Activated CD8-positive, alpha-beta memory T cell treated with anti-CD3 and anti-CD28 coated beads, Interleukin-2, amount 50 U/mL, for 1 hour (primary cell): ENCODE data around the gene FEN1.

Source experiments
- DNase-seq: peaks from one replicate; pipeline ENCODE4 v3.0.0-alpha.2; 2020; ENCODE audit errors: extremely low read depth

FEN1 gene

DNA sequence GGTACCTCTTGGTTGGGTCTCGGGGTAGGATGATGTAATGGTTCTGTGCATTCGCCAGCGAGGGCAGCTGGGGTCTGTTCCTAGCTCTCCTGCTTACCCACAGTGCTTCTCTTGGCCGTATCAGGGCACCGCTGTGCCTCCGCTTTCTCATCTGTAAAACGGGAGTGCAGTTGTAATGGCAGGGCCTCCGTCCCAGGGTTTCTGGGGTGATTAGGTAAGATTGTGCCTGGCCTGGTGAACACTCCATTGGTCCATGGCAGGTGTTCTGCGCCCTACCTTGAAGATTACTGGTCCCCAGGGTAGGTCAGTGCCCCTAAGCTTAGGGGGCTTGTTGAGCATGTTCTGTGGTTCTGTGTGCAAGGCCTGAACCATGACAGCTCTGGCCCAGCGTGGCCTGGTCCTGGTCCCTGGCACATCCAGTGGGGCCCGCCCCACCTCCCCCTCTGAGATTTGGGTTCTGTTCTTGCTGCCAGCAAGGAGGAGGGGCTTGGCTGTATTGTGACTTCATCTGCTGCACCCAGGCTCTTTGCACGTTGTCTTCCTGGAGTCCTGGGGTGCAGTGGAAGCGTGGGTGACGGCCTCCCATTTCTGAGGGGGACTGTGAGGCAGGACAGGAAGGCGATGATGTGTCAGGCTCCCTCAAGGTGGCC, 35.4 kb upstream of the FEN1 start:
- no peak for DNase-seq

DNA sequence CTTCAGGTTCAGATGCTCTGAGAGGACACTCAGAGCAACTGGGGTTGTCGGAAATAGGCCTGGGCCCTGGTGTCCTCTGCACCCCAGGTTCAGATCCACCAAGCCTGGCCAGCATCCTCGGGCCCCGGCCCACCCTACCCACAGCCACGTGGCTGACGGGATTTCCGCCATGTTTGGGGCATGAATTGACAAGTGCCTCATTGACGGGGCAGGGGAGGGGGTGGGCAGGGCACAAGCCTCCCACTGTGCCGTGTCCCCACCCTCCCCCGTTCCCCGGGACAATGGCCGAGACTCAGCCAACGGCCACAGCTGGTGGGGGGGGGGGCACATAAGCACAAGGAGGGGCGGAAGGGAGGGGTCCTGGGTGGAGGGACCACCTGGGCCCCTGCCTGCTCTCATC, 31.8 kb upstream of the FEN1 start:
- no peak for DNase-seq

DNA sequence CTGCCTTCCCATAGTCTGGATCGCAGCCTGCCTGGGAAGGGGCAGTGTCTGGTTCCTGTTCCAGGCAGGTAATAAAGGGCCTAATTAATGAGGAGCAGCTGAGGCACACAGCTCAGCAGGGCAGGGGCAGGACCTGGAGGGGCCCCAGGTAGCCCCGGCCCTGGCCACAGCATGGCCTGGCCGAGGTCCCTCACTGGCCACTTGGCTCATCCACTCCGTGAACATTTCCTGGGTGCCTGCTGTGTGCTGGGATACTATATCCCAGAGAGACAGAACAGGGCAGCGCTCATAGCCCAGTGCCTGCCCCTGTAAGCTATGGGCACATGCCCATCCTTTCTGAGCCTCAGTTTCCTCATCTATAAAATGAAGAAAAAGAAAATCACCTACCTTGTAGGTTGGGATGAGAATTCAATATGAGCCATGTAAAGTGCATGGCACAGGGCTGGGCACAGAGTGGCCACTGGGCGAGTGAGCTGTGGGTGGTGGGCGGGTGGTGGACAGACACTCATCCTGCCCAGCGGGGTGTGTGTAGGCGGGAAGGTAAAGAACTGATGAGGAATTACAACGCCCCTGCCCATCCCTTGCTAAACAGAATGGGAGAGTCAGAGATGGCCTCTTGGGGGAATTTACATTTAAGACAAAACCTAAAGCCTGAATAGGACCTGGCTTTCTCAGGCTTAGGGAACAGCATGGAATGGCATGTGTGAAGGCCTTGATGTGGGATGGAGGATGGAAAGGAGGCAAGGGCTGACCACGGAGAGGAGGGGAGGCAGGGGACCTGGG, 31.1 kb upstream of the FEN1 start:
- DNase-seq = no peak

DNA sequence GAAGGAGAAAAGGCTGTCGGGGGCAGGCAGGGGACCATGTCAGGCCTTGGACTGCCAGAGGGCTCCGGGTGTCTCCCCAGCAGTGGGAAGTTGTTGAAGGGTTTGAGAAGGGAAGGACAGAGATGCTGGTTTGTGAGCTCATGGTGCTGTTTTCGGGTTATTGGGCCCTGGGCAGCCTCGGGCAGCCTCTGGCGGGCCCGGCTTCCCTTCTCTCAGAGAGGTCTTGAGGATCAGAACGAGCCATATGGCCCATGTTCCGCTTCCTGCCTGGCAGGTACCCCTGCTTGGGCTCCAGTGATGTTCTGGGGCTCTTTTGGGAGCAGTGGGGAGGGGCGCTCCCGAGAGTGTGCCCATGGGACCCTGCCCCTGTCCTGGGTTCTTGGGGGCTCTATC, 30.5 kb upstream of the FEN1 start:
- no peak for DNase-seq

DNA sequence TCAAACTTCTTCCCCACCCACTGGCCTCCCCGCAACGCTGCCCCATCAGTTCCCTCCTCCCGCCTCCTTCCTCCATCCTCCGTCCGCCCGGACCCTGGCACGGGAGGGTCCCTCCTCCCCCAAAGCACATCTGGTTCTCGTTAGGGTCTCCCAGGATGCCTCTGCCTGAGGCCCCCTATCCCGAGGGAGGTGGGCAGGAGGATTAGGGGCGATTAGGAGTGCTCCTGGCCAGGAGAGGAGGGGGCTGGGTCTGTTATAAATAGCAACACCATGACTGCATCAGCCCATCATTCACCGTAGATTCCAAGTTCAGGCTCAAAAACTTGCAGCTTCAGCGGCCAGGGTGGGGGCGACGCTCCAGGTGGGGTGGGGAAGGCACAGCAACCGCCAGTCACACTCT, 29.9 kb upstream of the FEN1 start:
- DNase-seq = no peak

DNA sequence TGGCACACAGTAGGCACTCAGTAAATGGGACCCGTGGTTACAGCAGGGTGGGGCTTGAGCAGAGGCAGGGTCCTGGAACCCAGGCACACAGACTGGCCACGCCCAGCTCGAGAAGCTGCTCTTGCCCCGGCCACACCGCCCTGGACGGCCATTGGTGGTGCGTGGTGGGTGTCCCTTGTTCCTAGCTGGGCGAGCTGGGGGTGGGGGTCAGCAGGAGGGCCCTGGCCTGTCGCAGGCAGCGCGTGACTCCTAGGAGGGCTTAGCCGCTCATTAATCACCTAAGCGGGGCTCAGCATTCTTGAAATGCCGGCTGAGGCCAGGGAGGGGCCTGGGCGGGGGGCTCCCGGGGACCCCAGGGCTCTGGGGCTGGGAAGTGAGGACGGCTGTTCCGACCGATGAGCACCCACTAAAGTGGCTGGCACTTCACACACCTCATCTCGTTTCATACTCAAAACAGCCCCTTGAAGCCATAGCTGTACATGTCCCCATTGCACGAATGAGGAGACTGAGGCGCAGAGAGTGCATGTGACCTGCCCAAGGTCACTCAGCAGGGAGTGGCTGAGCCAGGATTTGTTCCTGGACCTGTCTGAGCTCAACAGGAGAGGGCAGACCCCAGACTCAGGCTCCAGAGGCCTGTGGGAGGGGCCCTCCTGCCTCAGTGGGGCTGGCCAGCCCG, 28.6 kb upstream of the FEN1 start:
- DNase-seq = no peak

DNA sequence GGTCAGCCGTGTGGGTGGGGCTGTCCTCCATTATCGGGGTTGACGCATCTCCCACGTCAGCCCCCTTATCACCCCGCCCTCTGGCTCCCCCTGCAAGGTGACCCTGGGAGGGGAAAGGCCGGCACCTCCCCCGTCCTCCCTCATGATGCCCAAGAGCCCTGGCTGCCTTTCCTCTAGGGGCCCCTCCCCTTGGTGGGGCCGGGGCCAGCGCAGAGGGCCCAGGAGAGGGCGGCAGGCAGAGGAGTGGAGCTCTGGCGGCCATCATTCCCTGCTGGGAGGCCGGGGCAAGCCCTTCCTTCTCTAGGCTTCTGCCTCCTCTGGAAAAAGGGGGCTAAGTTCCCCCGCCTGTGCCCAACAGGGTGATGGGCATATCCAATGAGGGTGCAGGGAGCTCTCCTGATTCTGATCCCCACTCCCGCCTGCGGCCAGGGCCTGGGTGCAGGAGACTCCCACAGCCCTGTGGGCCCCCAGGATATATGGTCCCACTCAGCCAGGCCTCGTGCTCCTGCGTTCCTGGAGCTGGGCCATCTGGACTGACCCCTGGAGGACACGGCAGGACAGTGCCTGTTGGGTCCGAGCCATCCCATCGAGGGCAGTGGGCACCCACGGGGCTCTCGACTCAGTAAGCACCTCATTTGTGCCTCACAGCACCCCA, 28.0 kb upstream of the FEN1 start:
- no peak for DNase-seq

DNA sequence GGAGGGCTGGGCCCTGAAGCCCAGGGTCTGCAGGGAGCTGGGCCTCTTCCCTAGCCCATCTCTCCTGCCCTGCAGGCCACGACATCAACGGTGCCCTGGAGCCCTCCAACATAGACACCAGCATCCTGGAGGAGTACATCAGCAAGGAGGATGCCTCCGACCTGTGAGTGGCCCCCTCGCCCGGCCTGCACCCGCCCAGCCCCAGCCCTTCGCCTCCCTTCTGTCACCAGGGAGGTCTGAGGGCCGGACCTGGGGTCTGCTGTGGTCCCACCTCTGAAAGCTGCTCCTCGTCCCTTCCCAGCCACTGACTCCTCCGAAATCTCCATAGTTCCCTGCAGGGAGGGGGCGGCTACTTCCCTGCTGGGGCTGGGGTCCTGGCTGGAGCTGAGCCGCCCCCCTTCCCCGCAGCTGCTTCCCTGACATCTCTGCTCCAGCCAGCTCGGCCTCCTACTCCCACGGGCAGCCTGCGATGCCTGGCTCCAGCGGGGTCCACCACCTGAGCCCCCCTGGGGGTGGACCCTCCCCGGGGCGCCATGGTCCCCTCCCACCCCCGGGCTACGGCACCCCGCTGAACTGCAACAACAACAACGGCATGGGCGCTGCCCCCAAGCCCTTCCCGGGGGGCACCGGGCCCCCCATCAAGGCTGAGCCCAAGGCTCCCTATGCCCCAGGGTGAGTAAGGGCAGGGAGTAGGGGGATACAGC, 27.0 kb upstream of the FEN1 start:
- no peak for DNase-seq

DNA sequence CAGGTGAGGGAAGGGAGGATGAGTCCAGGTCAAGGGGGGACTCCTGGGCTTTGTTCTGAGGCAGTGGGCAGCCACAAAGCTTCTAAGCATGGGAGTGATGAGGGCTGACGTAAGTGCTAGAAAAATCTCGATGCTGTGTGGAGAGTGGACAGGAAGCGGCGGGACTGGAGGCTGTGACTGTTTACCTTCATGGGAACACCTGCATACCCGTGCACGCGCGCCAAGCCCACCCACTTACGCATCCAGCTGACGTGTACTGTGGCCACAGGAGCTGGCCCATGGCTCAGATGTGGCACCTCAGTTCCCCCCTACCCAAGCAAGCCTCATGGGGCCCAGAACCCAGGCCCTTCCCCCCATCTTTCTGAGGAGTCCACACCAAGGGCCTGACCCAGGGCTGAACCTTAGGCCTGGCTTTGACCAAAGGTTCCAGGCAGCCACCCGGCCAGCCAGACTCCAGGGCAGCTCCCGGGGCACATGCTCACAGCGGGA, 26.3 kb upstream of the FEN1 start:
- DNase-seq = no peak

DNA sequence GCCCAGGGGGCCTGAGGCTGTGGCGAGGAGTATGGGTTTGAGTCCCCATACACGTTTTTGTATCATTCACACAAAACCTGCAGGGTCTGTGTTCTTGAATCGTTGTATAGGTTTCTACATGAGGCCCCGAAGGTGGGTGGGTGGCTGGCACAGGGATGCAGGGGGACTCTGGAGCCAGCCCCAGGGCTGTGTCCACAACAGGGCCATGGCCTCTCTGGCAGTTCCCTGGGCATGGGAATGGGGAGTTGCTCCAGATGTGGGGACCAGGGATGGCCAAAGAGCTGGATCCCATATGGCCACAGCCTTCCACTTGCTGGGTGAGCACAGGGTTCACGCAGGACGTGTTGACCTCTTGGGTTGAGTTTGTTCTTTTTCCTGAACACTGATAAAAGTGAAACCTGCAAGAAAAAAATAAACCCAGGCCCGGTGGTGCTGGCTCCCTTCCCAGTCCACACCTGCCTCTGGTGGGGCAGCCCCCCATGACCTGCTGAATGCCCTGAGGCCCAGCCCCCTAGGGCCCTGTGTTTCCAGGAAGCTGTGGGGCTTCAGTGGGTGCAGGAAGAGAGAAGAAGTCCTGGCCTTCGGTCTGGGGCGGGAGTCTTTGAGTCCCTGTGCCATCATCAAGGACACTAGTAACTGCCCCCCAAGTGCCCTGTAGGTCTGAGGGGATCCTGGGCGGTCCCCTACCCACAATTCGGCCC, 24.2 kb upstream of the FEN1 start:
- no peak for DNase-seq

DNA sequence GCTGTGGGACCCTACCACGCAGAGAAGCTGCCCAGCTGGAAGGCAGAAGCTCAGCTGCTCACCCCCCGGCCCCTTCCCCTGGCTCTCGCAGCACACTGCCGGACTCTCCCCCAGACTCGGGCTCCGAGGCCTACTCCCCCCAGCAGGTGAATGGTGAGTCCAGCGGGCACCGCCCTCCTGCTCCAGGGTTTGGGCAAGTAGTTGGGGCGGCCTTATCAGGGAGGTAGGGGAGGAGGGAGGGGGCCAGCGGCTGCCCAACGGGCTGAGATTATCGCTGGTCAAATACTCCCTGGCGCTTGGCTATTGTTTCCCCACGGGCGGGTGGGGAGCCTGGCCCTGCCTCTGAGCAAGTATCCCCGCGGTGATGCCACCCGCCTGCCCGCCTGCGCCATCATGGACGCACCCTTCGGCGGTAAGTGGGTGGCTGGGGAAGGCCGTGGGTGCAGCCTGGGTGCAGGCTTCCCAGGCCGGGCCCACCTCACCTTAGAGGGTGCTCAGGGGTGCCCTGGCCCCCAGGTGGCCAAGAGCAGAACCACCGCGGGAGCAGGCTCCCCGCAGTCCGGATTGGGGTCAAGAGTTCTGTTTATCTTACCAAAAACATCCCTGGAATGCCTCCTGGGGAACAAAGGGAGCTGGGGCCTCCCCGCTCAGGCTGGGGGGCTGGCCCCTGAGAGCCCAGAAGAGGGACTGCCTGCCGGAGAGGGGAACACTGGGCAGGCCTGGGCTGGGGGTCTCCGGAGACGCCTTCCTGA, 23.4 kb upstream of the FEN1 start:
- no peak for DNase-seq

DNA sequence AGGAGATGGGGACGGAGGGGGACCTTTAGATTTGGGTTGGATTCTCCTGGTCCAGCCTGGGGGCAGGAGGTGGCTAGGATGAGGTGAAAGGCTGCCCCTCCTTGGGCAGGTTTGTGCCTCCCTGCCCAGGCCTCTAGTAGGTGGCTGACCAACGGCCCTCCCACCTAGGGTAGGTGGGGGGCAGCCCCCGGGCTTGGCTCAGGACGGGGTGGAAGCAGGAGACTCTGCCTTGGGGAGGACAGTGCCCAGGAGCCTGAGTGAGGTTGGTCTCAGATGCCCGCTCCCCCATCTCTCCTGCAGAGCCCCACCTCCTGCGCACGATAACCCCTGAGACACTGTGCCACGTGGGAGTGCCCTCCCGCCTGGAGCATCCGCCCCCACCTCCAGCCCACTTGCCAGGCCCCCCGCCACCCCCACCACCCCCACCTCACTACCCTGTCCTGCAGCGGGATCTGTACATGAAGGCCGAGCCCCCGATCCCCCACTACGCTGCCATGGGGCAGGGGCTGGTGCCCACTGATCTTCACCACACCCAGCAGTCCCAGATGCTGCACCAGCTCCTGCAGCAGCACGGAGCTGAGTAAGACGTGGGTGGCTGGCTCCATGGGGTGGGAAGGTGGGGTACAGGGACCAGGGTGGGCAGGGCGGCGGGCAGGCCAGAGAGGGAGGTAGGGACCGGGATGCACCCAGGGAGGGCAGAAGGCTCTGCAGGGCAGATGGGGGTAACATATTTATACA, 22.6 kb upstream of the FEN1 start:
- DNase-seq = no peak

DNA sequence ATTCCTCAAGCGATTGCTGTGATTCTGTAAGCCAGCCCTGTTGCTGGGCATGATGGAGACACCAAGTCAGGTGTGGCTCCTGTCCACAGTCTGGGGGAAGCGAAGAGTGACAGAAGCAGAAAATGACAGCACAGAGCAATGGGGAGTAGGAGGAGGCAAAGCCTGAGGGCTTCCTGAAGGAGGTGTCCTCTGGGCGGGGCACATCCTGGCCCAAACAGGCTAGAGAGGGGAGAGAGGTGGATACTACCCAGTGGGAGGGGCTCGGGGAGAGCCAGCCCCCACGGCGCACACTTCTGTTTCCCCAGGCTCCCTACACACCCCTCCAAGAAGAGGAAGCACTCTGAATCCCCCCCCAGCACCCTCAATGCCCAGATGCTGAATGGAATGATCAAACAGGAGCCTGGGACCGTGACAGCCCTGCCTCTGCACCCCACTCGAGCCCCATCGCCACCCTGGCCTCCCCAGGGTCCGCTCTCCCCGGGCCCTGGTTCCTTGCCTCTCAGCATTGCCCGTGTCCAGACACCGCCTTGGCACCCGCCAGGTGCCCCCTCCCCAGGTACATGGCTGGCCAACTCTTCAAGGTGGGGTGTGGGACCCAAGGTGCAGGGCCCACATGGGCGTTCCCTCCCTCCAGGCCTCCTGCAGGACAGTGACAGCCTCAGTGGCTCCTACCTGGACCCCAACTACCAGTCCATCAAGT, 21.4 kb upstream of the FEN1 start:
- no peak for DNase-seq

DNA sequence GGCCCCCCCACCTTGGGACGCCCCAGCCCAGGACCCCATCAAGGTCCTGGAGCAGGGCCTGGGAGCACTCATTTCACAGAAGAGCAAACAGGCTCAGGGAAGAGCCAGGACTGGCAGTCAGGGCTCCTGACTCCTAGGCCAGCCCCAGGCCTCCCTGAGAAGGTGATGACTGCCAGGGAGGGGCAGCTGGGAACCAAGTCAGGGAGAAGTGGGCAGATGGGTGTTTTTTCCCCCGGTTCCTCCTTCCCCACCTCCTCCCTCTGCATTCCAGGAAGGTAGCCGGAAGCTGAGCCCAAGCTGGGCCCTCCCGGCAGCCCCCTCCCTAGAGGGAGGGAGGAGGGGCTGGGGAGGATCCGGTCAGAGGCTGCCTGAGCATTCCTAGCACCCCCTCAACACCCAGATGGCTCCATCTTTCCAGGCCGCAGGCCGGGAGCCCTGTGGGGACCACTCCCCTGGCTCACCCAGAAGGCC, 20.7 kb upstream of the FEN1 start:
- no peak for DNase-seq

DNA sequence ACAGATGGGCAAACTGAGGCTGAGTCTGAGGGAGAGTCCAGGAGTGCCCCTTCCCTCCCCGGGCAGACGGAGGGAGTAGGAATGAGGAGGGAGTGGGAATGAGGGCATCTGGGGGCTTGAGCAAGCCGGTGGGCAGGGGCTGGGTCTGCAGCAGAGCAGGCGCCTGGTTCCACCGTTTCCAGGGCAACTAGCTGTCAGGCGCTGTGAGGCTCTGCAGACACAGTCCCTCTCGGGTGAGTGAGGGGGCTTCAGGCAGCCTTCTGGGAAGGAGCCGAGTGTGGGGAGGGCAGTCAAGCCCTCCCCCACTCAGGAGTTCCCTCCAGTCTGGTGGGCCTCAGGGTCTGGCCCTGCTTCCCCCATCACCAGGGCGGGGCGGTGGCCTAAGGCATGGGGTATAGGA, 19.4 kb upstream of the FEN1 start:
- no peak for DNase-seq

DNA sequence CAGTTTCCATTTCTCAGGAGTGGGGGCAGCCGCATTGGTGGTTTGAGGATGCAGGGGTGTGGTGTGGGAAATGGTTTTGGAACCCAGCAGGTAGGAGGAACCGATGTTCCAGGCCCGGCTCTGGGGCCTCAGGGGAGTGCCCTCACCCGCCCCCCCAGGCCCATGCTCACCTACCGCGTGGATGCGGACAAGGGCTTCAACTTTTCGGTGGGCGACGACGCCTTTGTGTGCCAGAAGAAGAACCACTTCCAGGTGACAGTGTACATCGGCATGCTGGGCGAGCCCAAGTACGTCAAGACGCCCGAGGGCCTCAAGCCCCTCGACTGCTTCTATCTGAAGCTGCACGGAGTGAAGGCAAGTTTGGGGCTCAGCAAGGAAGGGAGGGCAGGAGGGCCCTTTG, 18.9 kb upstream of the FEN1 start:
- no peak for DNase-seq

DNA sequence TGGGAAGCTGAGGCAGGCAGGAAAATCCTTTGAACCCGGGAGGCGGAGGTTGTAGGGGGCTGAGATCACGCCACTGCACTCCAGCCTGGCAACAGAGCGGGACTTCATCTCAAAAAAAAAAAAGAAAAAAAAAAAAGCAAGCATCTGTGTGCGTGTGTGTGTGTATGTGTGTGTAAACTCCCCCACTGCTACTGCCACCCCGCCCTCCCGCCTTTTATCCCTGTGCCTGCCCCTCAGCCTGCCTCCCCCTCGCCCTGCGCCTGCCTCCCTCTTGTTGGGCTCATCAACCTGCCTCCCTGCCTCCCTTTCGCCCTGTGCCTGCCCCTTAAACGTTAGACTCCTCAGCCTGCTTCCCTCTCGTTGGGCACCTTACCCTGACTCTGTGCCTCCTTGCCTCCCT, 18.3 kb upstream of the FEN1 start:
- DNase-seq = no peak

DNA sequence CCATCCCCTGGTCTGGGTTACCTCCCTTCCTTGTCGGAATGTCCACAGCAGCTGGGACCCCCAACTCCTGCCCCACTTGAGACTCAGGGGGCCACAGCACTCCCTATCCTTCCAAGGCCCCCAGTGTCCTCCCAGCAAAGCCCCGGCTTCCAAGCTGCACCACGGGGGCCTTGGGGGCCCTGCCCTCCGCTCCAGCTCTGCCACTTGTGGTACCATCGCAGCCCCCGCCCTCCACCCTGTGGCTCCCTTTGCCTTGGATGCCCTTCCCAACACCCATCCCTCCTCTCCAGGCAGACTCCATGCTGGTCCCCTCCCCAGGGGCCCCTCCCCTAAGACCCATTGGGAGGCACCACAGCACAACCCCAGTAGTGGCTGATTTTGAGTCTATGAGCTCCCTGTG, 17.6 kb upstream of the FEN1 start:
- no peak for DNase-seq
